Ureter (tissue), 1 donor: ENCODE measurements around the gene GALNS. TPM values are rescaled to one million over a fixed set of nuclear protein-coding genes. Genes with fewer than 3 reads are reported as not detected.
A peak's percentile ranks its signal among the peaks of the same experiment; 100 is the strongest.
"Not testable (repeated sequence)": the region's sequence is repeated elsewhere in the genome, so short reads cannot be mapped to it uniquely, and the experiment has no call there.

Source experiments
- DNase-seq: peaks from one replicate; pipeline ENCODE4 v3.0.0-alpha.2; 2020; ENCODE audit warnings: low spot score
- total RNA-seq: library from RNA; stranded (reverse); gene quantifications from one replicate; pipeline ENCODE4 v1.2.4, GENCODE V29; 2023
- donor health status: DM: yes; HTN: yes; CAD: no.

GALNS gene, protein sequence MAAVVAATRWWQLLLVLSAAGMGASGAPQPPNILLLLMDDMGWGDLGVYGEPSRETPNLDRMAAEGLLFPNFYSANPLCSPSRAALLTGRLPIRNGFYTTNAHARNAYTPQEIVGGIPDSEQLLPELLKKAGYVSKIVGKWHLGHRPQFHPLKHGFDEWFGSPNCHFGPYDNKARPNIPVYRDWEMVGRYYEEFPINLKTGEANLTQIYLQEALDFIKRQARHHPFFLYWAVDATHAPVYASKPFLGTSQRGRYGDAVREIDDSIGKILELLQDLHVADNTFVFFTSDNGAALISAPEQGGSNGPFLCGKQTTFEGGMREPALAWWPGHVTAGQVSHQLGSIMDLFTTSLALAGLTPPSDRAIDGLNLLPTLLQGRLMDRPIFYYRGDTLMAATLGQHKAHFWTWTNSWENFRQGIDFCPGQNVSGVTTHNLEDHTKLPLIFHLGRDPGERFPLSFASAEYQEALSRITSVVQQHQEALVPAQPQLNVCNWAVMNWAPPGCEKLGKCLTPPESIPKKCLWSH
- total RNA-seq: 44.4 TPM

DNA sequence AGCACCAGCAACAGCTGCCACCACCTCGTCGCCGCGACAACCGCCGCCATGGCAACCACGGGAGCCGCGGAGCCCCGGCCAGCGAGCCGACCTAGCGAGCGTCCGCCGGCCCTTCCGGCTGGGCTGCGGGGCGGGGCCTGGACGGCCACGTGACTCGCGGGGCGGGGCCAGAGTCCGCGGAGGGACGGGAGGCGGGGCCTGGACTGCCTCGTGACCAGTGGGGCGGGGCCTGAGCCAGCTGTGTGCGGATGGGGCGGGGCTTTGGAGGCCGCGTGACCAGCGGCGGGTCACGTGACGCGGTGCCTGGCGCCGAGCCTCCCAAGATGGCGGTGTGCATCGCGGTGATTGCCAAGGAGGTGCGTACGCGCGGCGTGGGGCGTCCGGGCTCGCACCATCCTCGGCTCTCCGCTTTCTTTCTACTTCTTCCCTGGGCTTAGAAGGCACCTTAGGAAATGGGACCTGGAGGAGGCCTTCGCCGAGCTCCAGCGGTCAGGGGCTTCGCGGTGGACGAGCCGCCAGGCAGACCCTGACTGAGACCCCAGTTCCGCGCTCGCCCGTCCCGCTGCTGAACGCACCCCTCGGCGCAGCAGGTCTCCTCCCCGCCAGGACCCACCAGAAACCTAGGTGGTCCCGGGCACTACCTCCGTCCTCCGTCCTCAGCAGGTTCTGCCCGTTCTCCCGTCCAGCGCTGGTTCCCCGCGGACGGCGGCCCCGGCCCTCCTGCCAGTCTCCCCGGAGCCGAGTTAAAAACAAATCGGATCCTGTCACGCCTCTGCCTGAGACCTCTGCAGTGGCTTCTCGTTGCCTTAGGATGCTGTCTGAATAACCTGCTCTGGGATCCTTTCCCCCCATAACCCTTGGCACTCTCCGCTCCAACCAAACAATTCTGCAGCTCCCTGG, at the start of gene GALNS, which contains the start of gene TRAPPC2L:
TSS of gene GALNS (minus strand) at position 120 of the 900 bp plus-strand sequence. CDS start at position 50, 70 bp downstream.
TSS of gene TRAPPC2L (plus strand) at position 300 of the 900 bp plus-strand sequence. CDS start at position 324, 24 bp downstream.
- DNase-seq: peak; percentile 99

DNA sequence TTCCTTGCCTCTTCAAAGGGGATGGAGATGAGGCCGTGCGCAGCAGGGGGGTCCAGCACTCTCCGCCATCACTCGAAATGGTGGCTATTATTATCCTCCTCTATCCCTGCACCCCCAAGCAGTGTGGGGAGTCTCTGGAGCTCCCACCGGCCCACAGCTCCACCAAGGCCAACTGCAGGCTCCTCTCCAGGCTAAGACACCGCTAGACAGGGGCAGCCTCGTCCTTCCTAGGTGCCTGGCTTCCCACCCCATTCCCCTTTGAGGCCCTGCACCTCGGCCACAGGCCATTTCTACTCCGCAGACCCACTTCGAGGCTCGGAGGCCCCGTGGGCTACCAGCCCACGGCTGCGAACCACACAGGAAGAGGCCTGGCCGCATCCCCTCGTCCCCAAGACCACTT, 49.3 kb upstream of the GALNS start:
- no peak for DNase-seq

DNA sequence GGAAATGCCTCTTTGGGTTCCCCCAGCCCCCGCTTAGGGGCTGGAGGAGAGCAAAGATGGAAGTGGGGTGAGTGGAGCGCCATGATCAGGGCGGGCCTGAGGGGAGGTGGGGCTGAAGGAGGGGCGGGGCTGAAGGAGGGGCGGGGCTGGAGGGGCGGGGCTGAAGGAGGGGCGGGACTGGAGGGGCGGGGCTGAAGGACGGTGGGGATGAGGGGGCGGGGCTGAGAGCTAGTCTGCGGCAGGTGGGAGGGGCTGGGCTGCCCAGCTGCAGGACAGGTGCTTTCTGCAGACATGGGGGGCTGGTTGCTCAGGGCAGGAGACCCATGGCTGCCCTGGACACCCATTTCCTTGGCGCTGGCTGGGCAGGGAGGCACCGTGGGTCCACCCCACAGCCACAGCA, 48.8 kb upstream of the GALNS start:
- DNase-seq: no peak

DNA sequence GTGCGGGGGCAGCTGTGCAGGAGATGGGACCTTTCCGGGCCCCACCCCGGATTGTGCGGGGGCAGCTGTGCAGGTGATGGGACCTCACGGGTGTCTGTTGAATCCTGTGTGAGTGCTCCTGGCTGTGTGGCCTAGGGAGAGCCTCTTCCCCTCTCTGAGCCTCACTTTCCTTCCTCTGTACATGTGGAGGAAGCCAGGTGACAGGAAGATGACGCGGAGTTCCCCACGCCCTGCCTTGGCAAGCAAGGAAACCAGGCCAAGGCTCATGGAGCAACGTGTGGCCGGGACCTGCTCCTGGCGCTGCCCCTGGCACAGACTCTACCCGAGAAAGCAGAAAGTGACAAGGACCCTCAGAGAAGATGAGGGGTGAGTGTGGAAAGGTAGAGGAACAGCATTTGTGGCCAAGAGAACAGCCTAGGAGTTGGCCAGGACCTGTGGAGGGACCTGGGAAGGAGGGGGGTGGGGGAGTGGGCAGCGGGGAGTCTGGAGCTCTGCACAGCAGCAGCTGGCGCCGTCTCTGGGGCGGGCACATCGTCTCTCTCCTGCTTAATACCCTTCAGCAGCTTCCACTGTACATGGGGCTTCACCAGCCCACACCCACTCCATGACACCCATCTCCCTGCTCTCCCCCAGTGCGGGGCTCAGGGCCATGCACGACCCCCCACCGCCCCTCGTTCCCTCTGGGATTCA, 48.1 kb upstream of the GALNS start:
- DNase-seq: no peak

DNA sequence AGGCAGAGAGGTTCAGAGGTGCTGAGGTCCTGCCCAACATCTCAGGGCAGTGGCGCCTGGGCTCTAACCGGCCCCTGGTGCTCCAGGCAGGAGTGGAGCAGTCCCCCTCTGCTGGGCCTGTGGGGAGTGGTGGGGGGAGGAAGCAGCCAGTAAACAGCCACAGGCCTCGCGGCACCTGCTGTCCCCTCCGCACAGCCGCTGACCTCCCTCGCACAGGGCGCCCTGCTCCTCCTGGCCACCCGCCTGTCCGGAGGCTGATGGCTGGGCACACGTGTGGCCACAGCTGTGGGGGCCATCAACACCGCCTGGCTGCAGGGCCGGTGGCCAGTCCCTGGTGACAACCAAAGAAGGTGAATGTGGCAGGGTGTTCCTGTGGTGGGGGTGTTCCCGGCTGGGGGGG, 46.5 kb upstream of the GALNS start:
- no peak for DNase-seq

DNA sequence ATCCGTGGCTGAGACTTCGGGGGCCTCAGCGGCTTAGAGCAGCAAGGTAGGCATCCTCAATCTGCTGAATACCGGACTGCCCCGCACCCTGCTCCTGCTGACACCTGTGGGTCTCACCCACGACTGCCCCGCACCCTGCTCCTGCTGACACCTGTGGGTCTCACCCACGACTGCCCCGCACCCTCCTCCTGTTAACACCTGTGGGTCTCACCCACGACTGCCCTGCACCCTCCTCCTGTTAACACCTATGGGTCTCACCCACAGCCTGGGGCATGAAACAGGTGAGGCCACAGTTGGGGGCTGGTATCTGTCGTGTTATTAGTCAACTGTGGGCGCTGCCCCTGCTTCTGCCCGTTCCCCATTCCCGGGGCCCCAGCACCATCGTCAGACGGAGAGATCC, 46.0 kb upstream of the GALNS start:
- DNase-seq: no peak

DNA sequence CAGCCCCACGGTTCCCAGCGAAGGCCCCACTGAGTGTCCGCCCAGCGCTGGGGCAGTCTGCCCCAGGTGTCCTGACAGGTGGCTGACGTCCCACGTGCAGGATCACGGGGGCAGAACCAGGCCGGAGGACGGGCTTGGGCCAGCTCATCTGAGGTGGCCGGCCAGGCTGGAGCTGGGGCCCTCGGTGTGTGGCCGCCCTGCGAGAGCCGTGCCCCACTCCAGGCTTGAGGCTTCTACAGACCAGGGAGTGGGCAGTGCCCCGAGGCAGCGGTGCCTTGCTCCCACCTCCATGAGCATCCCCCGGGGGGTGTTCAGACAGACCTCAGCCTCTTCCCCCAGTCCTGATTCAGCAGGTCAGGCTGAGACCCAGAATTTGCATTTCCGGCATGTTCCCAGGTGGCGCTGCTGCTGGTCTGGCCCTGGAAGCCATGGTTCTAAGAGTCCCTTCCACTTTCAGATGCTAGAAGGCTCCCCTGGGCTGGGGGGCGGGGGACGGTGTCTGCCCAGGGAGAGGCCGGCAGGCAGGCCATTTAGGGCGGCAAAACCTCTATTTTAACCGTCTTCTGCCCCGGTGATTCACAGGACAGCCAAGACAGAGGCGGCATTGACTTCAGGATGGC, 45.1 kb upstream of the GALNS start:
- DNase-seq: no peak

DNA sequence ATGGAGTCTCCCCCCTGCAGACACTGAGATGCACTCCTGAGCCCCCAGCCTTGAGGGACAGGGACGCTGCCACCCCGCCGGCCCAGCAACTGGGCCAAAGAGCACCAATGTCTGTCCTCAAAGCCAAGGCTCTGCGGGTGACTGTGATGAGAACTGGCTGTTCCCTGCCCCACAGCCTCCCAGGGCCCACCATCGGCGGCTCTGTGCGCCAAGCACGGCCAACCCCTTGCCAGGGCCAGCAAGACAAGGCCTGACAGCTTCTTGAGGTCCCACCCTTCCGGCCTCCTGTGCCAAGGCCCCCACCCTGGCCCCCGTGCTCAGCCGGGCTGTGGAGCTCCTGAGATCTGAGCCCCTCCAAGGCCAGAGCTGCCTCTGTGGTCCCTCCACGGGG, 43.9 kb upstream of the GALNS start:
- no peak for DNase-seq

DNA sequence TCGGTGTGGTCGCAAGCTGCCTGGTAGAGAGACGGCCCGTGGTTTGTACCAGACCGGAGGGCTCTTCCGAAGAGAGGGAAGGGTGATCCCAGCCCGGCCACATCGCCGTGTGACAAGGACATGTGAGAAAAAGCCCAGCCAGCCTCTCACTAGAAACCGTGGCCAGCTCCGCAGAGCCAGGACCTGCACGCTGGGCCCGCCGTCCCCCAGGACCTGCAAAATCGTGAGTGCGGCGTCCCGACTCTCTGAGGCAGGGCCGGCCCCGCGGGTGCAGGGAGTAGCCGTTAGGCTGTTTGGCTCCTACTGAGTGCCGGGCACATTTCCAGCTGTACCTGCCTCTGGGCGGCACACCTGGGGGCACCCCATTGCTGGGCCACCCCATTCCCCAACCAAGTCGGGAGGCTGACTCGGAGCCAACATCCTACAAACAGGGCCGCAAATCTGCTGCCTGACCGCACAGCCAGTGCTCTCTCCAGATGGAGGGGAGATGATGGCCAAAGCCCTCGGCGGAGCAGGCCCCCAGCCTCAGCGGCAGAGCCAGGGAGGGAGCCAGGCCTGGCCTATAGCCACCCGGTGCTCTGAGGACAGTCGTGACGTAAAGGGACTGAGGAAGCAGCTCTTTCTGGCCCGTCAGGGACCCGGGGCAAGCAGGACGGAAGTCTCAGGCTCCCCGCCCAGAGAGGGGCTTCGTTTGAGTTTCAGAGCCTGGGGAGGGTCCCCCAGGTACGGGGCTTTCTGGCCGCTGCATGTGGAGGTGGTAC, 43.3 kb upstream of the GALNS start:
- DNase-seq: no peak

DNA sequence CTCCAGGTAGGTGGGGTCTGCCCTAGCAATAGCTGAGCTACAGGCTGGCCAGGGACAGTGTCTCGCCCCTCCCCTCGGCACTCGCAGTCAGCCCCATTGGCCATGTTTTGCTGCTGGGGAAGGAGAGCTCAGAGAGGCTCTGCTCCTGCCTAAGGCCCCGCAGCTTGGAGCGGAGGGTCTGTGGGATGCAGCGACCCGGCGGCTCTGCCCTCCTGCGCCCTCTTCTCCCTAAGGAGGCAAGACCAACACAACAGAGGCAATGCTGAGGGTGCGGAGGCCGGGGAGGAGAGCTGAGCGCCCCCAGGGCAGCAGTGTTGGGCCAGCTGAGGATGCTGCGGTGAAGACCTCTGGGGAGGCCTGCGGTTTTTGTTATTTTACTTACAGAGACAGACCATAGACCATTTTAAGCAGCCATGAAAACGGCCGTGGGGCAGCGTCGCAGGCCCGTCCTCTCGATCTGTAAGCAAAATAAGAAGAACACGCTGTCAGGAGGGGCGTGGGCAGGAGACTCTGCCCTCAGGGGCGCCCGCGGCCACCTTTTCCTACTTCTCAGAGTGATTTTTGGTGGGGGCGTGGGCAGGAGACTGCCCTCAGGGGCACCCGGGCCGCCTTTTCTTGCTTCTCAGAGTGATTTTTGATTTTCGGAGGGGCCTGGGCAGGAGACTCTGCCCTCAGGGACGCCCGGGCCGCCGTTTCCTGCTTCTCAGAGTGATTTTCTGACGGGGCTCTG, 41.1 kb upstream of the GALNS start:
- no peak for DNase-seq

DNA sequence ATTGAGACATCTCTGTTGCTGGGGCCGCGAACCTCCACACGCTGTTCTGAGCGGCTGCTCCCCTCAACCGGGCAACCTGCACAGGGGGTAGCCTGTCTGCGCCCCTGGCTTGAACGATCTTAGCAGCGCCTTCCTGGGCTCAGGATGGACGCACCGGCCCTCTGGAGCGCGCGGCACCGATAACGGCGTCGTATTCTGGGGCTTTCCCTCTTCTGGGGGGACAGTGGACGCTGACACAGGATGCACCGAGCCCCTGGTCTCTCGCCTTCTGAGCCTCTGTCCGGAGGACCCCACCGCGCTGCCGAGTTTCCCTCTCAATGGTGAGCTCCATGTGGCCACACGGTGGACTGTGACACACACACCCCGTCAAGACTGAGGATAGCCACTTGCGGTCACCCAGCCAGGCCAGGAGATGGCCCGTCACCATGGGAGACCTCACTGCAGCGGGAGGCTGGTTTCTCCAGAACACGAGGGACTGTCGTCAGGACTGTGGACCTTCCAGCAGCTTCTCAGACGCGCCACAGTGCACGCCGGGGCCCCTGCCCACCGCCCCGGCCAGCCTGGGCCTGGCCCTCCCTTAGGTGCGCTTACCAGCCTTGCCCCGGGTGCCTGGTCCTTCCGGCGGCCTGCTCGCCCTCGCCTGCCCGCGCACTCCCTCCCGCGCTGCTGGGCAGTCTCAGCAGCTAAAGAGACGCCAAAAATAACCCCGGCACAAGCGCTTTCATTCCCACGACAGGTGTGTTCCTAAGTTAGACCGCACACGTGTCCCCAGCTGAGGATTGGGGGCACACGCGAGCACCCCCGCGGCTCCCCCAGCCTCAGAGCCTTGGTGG, 39.7 kb upstream of the GALNS start:
- DNase-seq: no peak

DNA sequence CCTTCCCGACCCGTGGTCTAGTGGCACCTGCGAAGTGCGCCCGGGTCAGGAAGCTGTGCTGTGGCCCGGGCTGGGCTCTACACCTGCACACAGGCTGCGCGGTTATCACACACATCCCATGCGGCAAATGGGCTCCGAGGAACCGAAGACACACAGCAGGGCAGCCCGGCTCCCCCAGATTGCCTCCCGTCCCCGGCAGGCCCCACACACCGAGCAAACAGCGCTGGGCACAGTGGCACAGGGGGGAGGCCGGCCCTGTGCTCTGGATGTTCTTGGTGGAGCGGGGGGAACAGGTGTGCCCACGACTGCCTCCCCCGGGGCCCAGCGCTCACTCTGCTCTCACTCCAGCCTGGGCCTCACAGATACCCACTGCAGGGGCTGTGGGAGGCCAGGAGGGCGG, 38.6 kb upstream of the GALNS start:
- DNase-seq: no peak

DNA sequence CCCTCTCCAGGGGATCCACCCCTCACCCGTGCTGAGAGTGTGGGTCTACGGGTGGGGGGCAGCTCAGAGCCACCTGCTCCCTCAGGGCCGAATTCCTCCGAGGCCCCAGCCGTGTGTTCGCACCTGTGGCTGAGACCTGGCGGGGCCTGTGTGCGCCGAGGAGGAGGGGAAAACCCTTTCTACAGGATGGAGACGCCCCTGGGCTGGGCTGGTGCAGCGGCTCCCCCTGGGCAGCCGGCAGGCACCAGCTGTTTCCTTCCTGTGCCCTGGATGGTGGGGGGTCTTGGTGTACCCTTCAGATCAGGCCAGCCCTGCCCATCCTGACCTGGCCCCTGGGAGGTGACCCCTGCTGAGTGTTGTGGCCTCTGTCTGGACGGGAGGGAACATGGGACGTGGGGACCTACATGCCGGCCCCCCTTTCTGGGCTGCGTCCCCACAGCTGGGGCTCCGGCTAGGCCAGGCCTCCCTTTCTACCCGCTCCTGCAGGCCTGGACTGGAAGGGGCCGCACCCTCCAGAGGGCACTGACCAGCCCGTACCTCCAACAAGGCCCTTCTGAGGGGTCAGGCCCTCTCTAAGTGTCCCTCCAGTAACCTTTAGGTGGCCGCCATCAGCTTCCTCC, 38.0 kb upstream of the GALNS start:
- DNase-seq: no peak

DNA sequence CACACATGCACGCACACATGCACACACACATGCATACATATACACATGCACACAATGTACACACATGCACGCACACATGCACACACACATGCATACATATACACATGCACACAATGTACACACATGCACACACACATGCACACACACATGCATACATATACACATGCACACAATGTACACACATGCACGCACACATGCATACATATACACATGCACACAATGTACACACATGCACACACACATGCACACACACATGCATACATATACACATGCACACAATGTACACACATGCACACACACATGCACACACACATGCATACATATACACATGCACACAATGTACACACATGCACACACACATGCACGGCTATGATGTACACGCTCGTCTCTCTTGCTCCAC, 37.5 kb upstream of the GALNS start:
- not testable (repeated sequence) for DNase-seq

DNA sequence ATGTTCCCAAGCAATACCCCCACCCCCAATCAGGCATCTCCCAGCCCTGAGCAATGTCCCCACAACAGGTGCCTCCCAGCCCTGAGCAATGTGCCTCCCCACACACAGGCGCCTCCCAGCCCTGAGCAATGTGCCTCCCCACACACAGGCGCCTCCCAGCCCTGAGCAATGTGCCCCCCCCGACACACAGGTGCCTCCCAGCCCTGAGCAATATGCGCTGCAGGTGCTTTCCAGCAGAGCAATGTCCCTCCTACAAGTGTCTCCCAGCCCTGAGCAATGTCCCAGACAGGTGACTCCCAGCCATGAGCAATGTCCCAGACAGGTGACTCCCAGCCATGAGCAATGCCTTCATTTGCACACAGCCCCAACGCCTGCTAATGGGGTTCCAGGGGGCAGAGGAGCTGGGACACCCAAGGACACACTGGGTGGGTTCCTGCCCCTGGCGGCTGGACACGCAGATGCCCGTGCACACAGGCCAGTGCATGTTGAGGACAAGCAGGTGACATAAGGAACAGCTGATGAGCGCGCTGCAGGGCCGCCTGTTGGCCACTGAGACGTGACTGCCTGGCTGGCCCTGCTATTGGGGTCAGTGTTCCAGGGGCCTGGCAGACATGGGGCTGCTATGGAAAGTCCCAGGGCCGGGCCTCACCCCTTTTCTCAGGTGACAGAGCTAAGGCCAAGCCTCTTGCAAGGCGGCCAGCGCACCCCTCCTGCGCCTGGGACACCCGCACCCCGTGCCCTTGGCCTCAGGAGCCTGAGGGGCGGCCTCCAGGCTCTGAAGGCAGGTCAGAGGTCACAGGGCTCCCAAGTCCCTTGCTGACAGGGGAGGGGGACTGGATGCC, 36.6 kb upstream of the GALNS start:
- no peak for DNase-seq

DNA sequence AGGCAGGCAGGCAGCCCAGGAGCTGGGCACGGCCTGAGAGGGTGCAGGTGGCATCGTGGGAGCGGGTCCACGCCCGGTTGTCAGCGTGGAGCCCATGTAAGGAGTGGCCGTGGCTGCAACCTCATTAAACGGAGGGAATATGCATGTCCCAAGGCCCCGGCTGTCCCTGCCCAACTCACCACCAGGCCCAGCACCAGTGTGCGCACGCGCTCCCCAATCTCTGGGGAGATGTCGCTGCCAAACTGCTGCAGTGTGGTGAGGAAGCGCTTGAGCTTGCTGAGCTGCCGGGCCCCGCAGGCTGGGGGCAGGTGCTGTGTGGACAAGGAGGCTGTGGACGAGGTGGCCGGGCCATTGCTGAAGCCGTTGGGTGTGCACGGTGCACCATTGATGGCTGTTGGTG, 35.3 kb upstream of the GALNS start:
- DNase-seq: no peak

DNA sequence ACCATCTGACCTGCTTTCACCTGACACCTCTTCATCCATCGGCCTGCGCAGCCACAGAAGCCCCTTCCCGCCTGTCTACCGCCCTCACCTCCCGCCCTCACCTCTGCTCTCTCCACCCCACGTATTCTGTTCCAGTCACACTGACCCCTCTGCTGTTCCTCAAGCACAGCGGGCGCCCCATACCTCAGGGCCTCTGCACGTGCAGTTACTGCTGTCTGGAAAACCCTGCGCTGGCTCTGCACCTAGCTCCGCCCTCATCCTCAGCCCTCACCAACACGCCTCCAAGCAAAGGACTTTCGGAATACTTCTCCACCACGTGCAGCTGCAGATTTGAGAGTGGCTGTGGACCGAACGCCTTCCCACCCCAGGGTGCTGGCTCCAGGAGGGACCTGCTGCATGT, 34.3 kb upstream of the GALNS start:
- no peak for DNase-seq
